ENCODE data around the gene SVEP1. TPM values are rescaled to one million over a fixed set of nuclear protein-coding genes. Genes with fewer than 3 reads are reported as not detected.
"Not testable (repeated sequence)": the region's sequence is repeated elsewhere in the genome, so short reads cannot be mapped to it uniquely, and the experiment has no call there.

Gene SVEP1
- total and polyA plus RNA-seq, 2 of the 13 experiments (the other 11 are each of a cell fraction or from before 2014, with no cell fraction given): not detected

- TF ChIP-seq ZNF10 (CRISPR knock-in tag; IDR thresholded peaks at IDR 0.05; ENCODE audit: borderline replicate concordance, low read depth) (no peak), CHCHD3 (CRISPR knock-in tag; IDR thresholded peaks at IDR 0.05) (no peak), ARNT (IDR thresholded peaks at IDR 0.05) (no peak)
Measured at GRCh38 chr9:110536822-110537221, 42.7 kb downstream of the SVEP1 start (continued).

- DNase-seq (ENCODE audit: low spot score); POLR2A ChIA-PET; FAIRE-seq; H3K9ac ChIP-seq (ENCODE audit: insufficient read depth, low read depth, low read length); H4K20me1 ChIP-seq (ENCODE audit: insufficient read depth, low read length); CTCF ChIA-PET (ENCODE audit: low intra/inter-chr PET ratio, low total read pairs); H3K9me3 ChIP-seq (ENCODE audit: low read length); H3K27ac ChIP-seq (ENCODE audit: extremely low read length, insufficient read depth, low read length); H3K27me3 ChIP-seq (ENCODE audit: control insufficient read depth in 1 of 2, insufficient read depth in 2 of 2, low read length in 2 of 2); BruUV-seq (replicated peaks); H2AFZ ChIP-seq (ENCODE audit: low read length); H3K4me3 ChIP-seq (replicated peaks in 1 of 3; ENCODE audit: insufficient read depth in 1 of 3, low read depth in 2 of 3, low read length in 3 of 3); in situ Hi-C loops (cut with HindIII; ENCODE audit: extremely low pct_ligation_motif_present, low pct_unique_long_range_greater_than_20kb); H3K79me2 ChIP-seq (ENCODE audit: insufficient read depth, low read length); H3K36me3 ChIP-seq (replicated peaks in 1 of 2; ENCODE audit: control insufficient read depth in 1 of 2, insufficient read depth in 2 of 2, low read length in 2 of 2); ATAC-seq; intact Hi-C loops (cut with micrococcal nuclease; ENCODE audit: unreplicated experiment); H3K4me1 ChIP-seq (ENCODE audit: insufficient read depth, low read length); H3K4me2 ChIP-seq (ENCODE audit: low read depth, low read length): not testable (repeated sequence)
- WGBS (ENCODE audit: low lambda C conversion rate): 3% methylated on average over 4 of the region's 4 CpGs
Measured at GRCh38 chr9:110534162-110534561, 45.4 kb downstream of the SVEP1 start.

GRCh38 chr9:110532908-110533665, 46.5 kb downstream of the SVEP1 start:
- ChIA-PET CTCF (ENCODE audit: low intra/inter-chr PET ratio, low total read pairs) (no interaction called here), POLR2A (no interaction called here)
- H3K79me2 ChIP-seq (ENCODE audit: insufficient read depth, low read length): no peaks in the 10 kb centered on the region
- in situ Hi-C loops (cut with HindIII; ENCODE audit: extremely low pct_ligation_motif_present, low pct_unique_long_range_greater_than_20kb) (no loop called here), intact Hi-C loops (cut with micrococcal nuclease; ENCODE audit: unreplicated experiment) (no loop called here)
- 14% methylated on average over 6 of the region's 9 CpGs for WGBS (ENCODE audit: low lambda C conversion rate)
- H3K4me3 ChIP-seq (replicated peaks in 1 of 3; ENCODE audit: insufficient read depth in 1 of 3, low read depth in 2 of 3, low read length in 3 of 3): no peak overlapping the region
- no TSS peak for BruUV-seq (replicated peaks)
- DNase-seq (ENCODE audit: low spot score) (no peak), FAIRE-seq (no peak), ATAC-seq (no peak)
- no peak overlapping the region for H3K9ac ChIP-seq (ENCODE audit: insufficient read depth, low read depth, low read length)
- no peaks in the 10 kb centered on the region for H4K20me1 ChIP-seq (ENCODE audit: insufficient read depth, low read length)
- H3K4me2 ChIP-seq (ENCODE audit: low read depth, low read length): no peak overlapping the region
- no peaks in the 10 kb centered on the region for H3K27me3 ChIP-seq (ENCODE audit: control insufficient read depth in 1 of 2, insufficient read depth in 2 of 2, low read length in 2 of 2)
- H2AFZ ChIP-seq (ENCODE audit: low read length): no peak overlapping the region
- no peaks in the 10 kb centered on the region for H3K36me3 ChIP-seq (replicated peaks in 1 of 2; ENCODE audit: control insufficient read depth in 1 of 2, insufficient read depth in 2 of 2, low read length in 2 of 2)
- no peaks in the 10 kb centered on the region for H3K9me3 ChIP-seq (ENCODE audit: low read length)
- no peak overlapping the region for H3K27ac ChIP-seq (ENCODE audit: extremely low read length, insufficient read depth, low read length)
- no peaks in the 10 kb centered on the region for H3K4me1 ChIP-seq (ENCODE audit: insufficient read depth, low read length)
- TF ChIP-seq BCL6 (CRISPR knock-in tag; IDR thresholded peaks at IDR 0.05) (no peak), ZNF83 (CRISPR knock-in tag; IDR thresholded peaks at IDR 0.05; ENCODE audit: borderline replicate concordance) (no peak), ZNF776 (CRISPR knock-in tag; IDR thresholded peaks at IDR 0.05) (no peak), ZNF775 (CRISPR knock-in tag; IDR thresholded peaks at IDR 0.05; ENCODE audit: borderline replicate concordance) (no peak), DNMT1 (CRISPR knock-in tag; IDR thresholded peaks at IDR 0.05) (no peak), DMTF1 (CRISPR knock-in tag; IDR thresholded peaks at IDR 0.05) (no peak), ARID4A (CRISPR knock-in tag; IDR thresholded peaks at IDR 0.05; ENCODE audit: borderline replicate concordance) (no peak)

Data from HepG2 (cell line).